SIG-M5 treated with dmso at 0.1 percent for 504 hours (cell line): ENCODE measurements around the gene KIF17.
A peak's percentile ranks its signal among the peaks of the same experiment; 100 is the strongest.
"Not testable (repeated sequence)": the region's sequence is repeated elsewhere in the genome, so short reads cannot be mapped to it uniquely, and the experiment has no call there.

Experiments used
- DNase-seq: peaks from one replicate; lab custom pipeline; 2025; ENCODE audit not compliant: unreplicated experiment; lab: John Stamatoyannopoulos, UW

The KIF17 gene

GRCh38 chr1:20693623-20694022 is 24.2 kb downstream of the KIF17 start:
- DNase-seq, result no peak

GRCh38 chr1:20691872-20692271 is 25.9 kb downstream of the KIF17 start:
- DNase-seq, result no peak

DNA sequence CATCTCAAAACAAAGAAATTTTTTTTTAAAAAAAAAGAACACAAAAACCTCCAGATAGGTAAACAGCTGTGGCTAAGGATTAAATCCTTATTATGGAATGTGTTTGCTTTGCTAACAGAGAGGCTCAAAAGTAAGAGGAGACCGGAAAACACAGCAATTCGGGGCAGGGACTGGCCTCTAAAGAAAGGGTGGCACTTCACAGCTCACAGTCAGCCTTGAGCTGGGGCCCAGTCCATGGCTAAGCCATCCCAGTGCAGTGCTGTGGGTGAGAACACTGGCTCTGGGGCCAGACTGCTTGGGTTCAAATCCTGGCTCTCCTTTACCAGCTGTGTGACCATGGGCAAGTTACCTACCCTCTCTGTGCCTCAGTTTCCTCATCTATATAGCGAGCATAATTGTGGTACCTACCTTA is 28.2 kb downstream of the KIF17 start:
- DNase-seq, result no peak

DNA sequence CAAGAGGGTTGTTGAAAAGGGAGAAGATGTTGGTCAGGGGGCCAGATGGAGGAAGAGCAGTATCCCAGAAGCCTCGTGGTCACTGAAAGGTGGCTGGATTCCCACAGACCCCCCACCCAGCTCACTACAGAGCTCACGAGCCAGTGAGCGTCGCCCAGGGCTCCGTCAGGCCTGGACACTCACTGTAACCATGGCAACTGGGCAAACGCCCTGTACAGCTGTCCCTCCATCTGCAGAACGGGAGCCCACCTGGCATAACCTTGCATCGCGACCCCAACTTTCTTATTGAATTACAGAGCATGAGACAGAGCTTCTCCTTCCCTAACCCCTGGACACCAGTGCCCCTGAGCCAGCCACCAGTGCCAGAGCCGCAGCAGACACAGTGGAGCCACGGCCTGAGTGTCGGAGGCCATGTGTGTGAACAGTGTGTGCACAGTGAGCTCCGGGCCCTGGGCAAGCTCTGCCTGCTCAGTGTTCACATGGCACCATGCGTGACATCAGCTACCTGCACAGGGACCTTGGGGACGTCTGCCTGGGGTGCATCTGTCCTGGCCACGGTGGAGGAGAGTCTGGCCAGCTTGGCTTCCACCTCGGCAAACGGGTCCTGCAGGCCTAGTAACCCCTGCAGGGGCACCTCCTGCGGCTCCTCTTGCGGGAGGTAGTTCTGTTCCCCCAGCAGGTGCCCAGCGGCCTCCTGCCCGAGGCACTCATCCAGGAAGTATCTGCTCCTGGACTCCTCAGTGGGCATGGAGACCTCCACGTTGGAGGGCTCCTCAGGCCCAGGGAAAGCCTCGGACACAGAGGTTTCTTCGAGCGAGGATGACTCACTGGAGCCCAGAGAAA is 30.7 kb downstream of the KIF17 start:
- no peak for DNase-seq

DNA sequence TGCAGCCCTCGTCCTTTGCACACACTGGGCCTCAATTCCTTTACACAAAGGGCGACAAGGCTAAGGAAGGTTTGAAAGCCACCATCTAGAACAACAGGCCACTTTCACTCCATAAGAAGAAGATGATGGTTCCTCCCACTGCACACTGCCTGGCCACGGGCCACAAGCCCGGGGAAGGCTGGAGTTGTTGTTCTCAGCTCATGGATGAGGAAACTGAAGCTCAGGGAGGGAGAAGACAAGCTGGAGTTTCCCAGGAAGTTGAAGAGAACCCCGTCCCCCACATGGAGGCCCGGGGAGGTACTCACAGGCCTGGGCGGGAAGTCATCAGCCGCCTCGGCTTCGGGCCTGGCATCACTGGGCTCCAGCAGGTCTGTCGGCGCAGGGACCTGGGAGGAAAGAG is 32.1 kb downstream of the KIF17 start:
- no peak for DNase-seq

DNA sequence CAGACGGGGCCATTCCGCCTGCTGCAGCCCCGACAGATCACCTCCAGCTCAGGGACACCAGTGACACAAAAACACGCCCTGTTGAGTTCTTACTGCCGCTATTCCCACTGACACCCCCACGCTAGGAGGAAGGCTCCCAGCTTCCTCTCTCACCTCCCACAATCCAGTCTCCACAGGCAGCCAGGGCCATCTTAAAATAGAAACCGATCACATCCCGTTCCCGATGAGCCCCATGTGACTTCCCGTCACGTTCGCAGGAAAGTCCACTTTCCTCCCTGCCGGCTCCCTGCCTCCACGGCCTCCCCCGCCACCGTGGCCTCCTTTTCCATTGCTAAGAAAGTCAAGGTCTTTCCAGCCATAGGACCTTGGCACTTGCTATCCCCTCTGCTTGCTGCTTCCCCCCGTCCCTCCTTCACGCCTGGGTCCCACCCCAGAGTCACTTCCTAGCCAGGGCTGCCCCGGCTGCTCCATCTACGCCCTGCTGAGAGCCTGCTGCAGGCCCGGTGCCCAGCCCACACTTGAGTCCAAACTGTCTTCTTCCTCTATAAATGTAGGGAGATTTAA is 32.6 kb downstream of the KIF17 start:
- DNase-seq, result no peak

DNA sequence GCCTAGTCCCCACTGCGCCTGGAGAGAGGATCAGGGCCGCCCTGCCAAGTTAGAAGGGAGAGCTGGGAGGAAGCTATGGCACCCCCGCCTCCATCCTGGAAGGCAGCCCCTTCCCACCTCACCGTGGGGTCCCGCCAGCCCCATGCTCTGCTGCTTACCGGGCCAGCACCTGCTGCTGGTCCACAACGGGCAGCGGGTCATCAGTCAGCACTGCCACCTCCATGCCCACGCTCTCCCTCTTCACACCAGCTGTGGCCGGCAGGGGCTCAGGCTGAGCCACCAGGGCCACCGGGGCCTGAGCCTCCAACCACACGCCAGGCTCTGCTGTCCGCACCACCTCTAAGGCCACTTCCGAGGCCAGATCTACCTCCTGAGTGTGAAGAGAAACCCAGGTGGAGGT is 33.2 kb downstream of the KIF17 start:
- no peak for DNase-seq

DNA sequence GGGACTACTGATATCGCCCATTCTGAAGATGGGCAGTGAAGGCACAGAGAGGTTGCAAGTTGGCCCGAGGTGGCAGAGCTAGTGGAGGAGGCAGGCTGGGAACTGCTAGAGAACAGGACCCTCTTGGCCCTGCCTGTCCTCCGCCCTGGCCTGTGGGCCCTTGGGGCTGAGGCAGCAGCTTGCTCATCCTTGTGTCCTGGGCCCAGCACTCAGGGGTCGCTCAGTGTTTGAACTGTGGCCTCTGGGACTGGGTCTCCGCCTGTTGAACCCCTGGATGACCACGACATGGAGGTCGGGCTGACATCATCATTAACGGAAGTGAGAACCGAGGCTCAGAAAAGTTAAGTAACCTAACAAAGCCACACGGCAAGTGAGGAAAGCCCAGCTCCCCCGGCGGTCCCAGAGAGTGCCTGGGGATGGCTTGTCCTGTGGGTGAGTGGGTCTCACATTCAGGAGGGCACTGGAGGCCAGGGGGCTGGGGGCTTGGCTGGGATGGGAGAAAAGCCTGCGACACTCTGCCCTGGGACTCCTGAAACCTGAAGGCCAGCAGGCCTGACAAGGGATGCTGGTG is 33.7 kb downstream of the KIF17 start:
- DNase-seq, result no peak

- no peak for DNase-seq
Measured at GRCh38 chr1:20683614-20684013, 34.2 kb downstream of the KIF17 start.

DNA sequence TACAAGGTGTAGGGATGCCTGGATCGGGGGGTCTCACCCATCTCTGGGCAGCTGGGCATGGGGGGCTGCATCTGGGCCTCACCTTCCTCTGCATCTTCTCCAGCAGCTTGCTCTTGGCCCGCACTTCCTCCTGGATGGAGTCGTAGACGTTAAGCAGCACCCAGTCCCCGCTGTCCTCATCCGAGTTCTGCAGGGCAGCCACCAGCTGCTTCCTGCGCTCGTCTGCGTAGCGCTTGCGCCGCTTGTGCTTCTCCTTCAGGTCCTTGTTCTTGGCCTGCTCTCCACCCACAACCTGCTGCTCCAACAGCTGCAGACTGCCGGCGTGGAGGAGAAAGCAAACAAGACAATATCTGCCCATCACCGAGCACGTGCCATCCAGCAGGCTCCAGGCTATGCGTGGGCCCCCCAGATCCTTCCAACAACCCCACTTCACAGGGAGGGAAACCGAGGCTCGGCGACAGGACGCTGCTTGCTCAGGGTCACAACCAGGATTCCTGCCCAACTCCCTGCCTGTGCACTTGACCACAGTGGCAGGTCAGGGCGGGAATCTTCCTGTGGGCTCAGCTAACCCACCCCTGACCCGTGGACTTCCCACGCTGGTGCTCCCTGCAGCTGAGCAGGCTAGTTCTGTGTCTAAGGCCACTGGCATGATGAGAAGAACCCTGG is 35.1 kb downstream of the KIF17 start:
- peak; percentile 34 for DNase-seq

DNA sequence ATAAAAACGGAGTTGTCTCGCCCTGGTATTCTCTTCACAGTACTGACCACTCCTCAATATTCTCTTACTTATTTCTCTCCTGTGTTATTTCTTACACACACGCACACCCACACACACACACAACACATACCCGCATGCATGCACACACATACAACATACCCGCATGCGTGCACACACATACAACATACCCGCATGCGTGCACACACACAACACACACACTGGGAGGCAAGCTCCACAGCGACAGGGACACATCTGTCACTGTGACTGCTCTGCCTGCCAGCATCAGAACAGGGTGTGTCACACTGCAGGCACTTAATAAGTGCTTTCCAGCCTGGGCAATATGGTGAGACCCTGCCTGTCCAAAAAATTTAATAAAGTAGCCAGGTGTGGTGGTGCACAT is 35.8 kb downstream of the KIF17 start:
- no peak for DNase-seq

- DNase-seq, result no peak
Measured at GRCh38 chr1:20680269-20680668, 37.5 kb downstream of the KIF17 start.

- peak; percentile 95 for DNase-seq
Measured at GRCh38 chr1:20678599-20678998, 39.2 kb downstream of the KIF17 start.

DNA sequence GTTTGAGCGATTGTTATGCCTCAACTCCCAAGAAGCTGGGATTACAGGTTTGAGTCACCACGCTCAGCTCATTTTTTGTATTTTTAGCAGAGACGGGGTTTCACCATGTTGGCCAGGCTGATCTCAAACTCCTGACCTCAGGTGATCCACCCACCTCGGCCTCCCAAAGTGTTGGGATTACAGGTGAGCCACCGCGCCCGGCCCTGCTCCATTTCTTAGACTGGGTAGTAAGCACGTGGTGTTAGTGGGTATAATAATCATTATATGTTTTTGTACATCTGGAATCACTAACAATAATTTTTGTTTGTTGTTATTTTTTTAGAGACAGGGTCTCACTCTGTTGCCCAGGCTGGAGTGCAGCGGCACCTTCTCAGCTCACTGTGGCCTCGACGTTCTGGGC is 44.2 kb downstream of the KIF17 start:
- DNase-seq, result not testable (repeated sequence)

DNA sequence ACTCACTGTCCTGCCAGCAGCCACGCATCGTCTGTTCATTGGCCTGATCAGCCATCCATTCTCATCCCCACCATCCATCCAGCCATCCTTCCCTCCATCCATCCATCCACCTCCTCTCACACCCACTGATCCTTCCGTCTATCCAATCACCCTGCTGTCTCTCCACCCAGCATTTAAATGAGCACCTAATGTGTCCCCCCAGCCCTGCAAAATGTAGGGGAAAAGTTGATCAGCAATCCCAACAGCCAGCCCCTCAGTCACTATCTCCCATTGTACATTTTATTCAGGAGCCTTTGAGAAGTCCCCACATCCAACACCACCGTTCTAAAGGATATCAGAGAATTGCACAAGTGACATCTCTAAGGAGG is 45.6 kb downstream of the KIF17 start:
- no peak for DNase-seq

GRCh38 chr1:20670936-20671335 is 46.9 kb downstream of the KIF17 start:
- DNase-seq, result no peak

DNA sequence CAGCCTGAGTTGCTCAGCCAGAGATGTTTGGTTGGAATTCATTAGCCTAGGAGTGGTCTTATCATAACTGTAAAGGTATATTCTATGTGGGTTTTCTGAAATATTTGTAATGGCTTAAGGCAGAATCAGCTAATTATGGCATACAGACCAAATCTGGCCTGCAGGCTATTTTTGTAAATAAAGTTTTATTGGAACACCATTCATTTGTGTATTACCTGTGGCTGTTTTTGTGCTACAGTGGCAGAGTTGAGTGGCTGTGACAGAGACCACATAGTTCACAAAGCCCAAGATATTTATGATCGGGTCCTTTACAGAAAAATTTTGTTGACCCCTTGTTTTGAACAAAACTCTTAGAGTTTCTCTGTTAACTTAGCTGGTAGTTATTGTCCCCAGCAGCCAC is 49.2 kb downstream of the KIF17 start:
- DNase-seq, result no peak

DNA sequence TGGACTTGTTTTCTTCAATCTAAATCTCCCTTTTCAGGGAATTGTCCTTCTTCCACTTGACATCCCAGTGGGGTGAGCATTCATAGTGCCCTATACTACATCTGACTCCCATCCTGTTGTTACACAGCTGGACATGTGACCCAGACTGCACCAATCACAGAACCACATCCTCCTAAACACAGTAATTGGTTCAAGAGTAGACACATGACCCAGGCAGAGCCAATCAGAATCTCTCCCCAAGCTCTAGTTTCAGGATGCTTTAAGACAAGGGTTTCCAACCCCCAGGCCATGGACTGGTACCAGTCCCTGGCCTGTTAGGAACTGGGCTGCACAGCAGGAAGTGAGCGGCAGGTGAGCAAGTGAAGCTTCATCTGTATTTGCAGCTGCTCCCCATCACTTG is 51.0 kb downstream of the KIF17 start:
- DNase-seq, result no peak

- DNase-seq, result no peak
Measured at GRCh38 chr1:20666146-20666545, 51.7 kb downstream of the KIF17 start.

DNA sequence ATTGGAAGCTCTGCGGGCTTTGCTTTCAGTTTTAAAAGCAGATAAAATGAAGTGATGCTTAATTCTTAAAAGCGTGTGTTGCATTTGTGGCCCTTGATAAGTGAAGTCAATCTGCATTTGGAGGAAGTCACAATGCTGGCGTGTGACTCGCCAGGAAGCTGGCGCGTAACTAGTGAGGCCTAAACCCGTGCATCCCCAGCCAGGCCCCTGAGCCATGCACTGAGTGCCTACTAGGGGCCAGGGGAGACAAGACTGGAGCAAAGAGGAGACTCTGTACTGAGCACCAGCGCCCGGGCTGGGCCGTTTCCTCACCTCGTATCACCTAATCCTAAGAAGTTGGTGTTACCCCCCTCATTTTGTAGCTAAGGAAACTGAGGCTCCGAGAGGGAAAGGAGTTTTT is 52.1 kb downstream of the KIF17 start:
- DNase-seq, result no peak

- DNase-seq, result no peak
Measured at GRCh38 chr1:20663969-20664715, 53.7 kb downstream of the KIF17 start.
